IMR-90 (cell line): Measurements from ENCODE around the gene SOX6.

ENCODE experiments used
- CTCF ChIP-seq: conservative IDR thresholded peaks from 2 replicates; pipeline ENCODE4 v1.5.1; 2012; ENCODE audit warnings: mild to moderate bottlenecking, low read depth, low read length, improper control_type of control experiment
- RAD21 ChIP-seq: IDR thresholded peaks from 2 replicates; pipeline ENCODE4 v1.6.1; 2012; ENCODE audit warnings: low read length, improper control_type of control experiment
- SMC3 ChIP-seq: fragments of 150-350 bp; IDR thresholded peaks from 2 replicates; pipeline ENCODE4 v1.6.1; 2016; ENCODE audit warnings: low read depth, mild to moderate bottlenecking, antibody characterized with exemption, low read length, moderate library complexity

DNA sequence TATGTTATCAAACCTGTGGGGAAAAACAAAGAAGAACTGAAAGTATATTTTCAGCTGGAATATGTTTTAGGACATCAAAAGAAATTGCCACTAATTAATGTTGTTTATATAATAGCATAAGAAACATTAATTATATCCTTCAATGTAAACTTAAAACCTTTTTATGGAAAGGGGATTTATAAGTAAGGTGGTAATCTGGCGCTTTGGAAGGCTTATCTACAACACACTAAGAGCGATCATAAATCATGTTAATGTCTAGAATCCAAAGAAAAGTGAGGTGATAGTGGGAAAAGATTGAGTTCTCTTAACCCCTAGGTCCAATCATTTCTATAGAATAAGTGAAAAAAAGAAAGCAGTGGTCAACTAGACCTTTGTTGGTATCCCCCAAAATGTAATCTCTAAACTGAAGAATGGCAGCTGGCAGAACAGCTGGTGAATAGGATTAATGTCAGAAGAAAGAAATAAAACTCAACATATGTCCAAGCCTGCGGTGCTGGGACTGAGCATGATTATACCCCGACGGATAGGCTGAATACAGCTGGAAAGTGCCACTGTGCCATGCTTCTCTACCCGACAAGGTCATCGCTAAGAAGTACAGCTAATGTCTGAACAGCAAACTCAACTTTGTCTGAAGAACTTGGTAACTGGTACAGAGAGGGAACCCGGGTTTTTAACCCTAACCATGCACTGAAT, 64.0 kb downstream of the SOX6 start:
- TF ChIP-seq CTCF (no peak), RAD21 (no peak), SMC3 (no peak)
